Measurements from ENCODE around the gene PRSS53. TPM values are rescaled to one million over a fixed set of nuclear protein-coding genes. Genes with fewer than 3 reads are reported as not detected.
A peak's percentile ranks its signal among the peaks of the same experiment; 100 is the strongest.

The PRSS53 gene
- total RNA-seq, 1 experiment from 2014 or later, result 4.4 TPM

DNA sequence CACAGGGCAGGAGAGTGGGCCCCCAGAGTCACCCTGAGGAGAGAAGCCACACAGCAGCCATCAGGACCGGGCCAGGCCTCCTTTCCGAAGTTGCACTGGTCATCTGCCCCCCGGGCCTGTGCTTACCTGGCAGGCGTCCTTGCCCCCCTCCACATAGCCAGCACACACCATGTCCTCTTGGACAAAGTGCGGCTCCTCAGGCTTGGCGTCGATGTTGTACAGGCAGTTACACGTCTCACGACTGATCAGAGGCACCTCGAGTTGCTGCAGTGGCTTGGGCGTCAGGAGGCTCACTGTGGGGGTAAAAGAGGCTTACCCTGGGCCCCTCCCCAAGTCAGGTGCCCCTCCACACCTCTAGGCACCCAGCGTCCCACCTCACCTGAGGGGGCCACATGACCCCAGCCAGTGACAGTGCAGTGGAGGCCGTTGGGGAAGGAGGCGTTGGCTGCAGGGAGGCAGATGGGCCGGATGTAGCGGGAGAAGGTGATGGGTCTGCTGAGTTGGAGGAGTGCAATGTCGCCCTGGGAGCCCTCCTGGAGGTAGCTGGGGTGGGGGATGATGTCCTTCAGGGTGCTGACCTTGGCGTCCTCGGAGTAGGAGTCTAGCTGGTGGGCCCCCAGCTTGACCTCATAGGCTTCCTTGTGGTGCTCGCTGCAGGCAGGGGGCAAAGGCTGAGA is 43.7 kb upstream of the PRSS53 start:
- Mint-ChIP-seq H3K36me3 (ENCODE audit: insufficient read depth, unreplicated experiment) (peaks cover 24% of the 10 kb centered on the region), H3K27ac (ENCODE audit: low read depth, unreplicated experiment) (no peak overlapping the region), H3K27me3 (ENCODE audit: insufficient read depth, unreplicated experiment) (no peaks in the 10 kb centered on the region), H3K4me1 (ENCODE audit: insufficient read depth, unreplicated experiment) (peaks cover 19% of the 10 kb centered on the region), H3K9me3 (ENCODE audit: unreplicated experiment) (no peaks in the 10 kb centered on the region), H3K4me3 (ENCODE audit: unreplicated experiment) (no peak overlapping the region)
- DNase-seq (ENCODE audit: unreplicated experiment), result no peak
- CTCF ChIA-PET, result interaction anchor here (1.1 to 1.2 kb wide), 2 partner anchors 9 to 10 kb away, joined by 3 to 4 read pairs; no protein-coding TSS in a partner anchor
- TF ChIP-seq, protein P1, sequence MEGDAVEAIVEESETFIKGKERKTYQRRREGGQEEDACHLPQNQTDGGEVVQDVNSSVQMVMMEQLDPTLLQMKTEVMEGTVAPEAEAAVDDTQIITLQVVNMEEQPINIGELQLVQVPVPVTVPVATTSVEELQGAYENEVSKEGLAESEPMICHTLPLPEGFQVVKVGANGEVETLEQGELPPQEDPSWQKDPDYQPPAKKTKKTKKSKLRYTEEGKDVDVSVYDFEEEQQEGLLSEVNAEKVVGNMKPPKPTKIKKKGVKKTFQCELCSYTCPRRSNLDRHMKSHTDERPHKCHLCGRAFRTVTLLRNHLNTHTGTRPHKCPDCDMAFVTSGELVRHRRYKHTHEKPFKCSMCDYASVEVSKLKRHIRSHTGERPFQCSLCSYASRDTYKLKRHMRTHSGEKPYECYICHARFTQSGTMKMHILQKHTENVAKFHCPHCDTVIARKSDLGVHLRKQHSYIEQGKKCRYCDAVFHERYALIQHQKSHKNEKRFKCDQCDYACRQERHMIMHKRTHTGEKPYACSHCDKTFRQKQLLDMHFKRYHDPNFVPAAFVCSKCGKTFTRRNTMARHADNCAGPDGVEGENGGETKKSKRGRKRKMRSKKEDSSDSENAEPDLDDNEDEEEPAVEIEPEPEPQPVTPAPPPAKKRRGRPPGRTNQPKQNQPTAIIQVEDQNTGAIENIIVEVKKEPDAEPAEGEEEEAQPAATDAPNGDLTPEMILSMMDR (IDR thresholded peaks at IDR 0.05; ENCODE audit: unreplicated experiment), result no peak
- BruUV-seq (replicated peaks), result no TSS peak
- intact Hi-C loops (cut with micrococcal nuclease), result no loop called here
- POLR2A ChIA-PET, result interaction anchor here (1.0 to 12.0 kb wide), 3 partner anchors 9 to 47 kb away, joined by 3 to 201 read pairs (median 20); partner anchors contain the start of genes FUS and KAT8

GRCh38 chr16:31131841-31132271 is 43.1 kb upstream of the PRSS53 start:
- Mint-ChIP-seq H3K4me3 (ENCODE audit: unreplicated experiment) (no peak overlapping the region), H3K27me3 (ENCODE audit: insufficient read depth, unreplicated experiment) (no peaks in the 10 kb centered on the region), H3K27ac (ENCODE audit: low read depth, unreplicated experiment) (no peak overlapping the region), H3K4me1 (ENCODE audit: insufficient read depth, unreplicated experiment) (peaks cover 19% of the 10 kb centered on the region), H3K36me3 (ENCODE audit: insufficient read depth, unreplicated experiment) (peaks cover 26% of the 10 kb centered on the region), H3K9me3 (ENCODE audit: unreplicated experiment) (no peaks in the 10 kb centered on the region)
- TF ChIP-seq, protein P1 (IDR thresholded peaks at IDR 0.05; ENCODE audit: unreplicated experiment), result no peak
- ChIA-PET CTCF (interaction anchor here (1.2 kb wide), 1 partner anchor 10 kb away, joined by 4 read pairs; no protein-coding TSS in a partner anchor), POLR2A (interaction anchor here (1.3 to 12.0 kb wide), 3 partner anchors 10 to 36 kb away, joined by 6 to 201 read pairs (median 7); partner anchors contain the start of gene KAT8)
- DNase-seq (ENCODE audit: unreplicated experiment), result no peak
- intact Hi-C loops (cut with micrococcal nuclease), result no loop called here
- no TSS peak for BruUV-seq (replicated peaks)

- CTCF ChIA-PET, result interaction anchor here (0.7 to 1.2 kb wide), 2 partner anchors 11 to 23 kb away, joined by 3 to 4 read pairs; partner anchors contain the start of gene BCKDK
- H3K36me3 Mint-ChIP-seq (ENCODE audit: insufficient read depth, unreplicated experiment), result peaks cover 27% of the 10 kb centered on the region
- TF ChIP-seq, protein P1 (IDR thresholded peaks at IDR 0.05; ENCODE audit: unreplicated experiment), result no peak
- no peaks in the 10 kb centered on the region for H3K27me3 Mint-ChIP-seq (ENCODE audit: insufficient read depth, unreplicated experiment)
- H3K4me3 Mint-ChIP-seq (ENCODE audit: unreplicated experiment), result no peak overlapping the region
- BruUV-seq (replicated peaks), result no TSS peak
- intact Hi-C loops (cut with micrococcal nuclease), result no loop called here
- no peak overlapping the region for H3K27ac Mint-ChIP-seq (ENCODE audit: low read depth, unreplicated experiment)
- no peak for DNase-seq (ENCODE audit: unreplicated experiment)
- POLR2A ChIA-PET, result interaction anchor here (1.3 to 12.0 kb wide), 3 partner anchors 11 to 35 kb away, joined by 6 to 201 read pairs (median 7); partner anchors contain the start of gene KAT8
- H3K4me1 Mint-ChIP-seq (ENCODE audit: insufficient read depth, unreplicated experiment), result peaks cover 19% of the 10 kb centered on the region
- H3K9me3 Mint-ChIP-seq (ENCODE audit: unreplicated experiment), result no peaks in the 10 kb centered on the region
These were observed 42.7 kb upstream of the PRSS53 start for GRCh38 chr16:31131416-31131815.

GRCh38 chr16:31130899-31131298 is 42.2 kb upstream of the PRSS53 start:
- H3K27ac Mint-ChIP-seq (ENCODE audit: low read depth, unreplicated experiment), result no peak overlapping the region
- TF ChIP-seq, protein P1 (IDR thresholded peaks at IDR 0.05; ENCODE audit: unreplicated experiment), result no peak
- ChIA-PET CTCF (interaction anchor here (0.5 to 0.8 kb wide), 3 partner anchors 9 to 164 kb away, joined by 3 to 6 read pairs (median 3); partner anchors contain the start of gene BCKDK), POLR2A (interaction anchor here (1.3 to 12.0 kb wide), 3 partner anchors 11 to 35 kb away, joined by 6 to 201 read pairs (median 7); partner anchors contain the start of gene KAT8)
- BruUV-seq (replicated peaks), result no TSS peak
- no peaks in the 10 kb centered on the region for H3K9me3 Mint-ChIP-seq (ENCODE audit: unreplicated experiment)
- H3K36me3 Mint-ChIP-seq (ENCODE audit: insufficient read depth, unreplicated experiment), result peaks cover 32% of the 10 kb centered on the region
- H3K27me3 Mint-ChIP-seq (ENCODE audit: insufficient read depth, unreplicated experiment), result no peaks in the 10 kb centered on the region
- peak; percentile 59 for DNase-seq (ENCODE audit: unreplicated experiment)
- H3K4me1 Mint-ChIP-seq (ENCODE audit: insufficient read depth, unreplicated experiment), result peaks cover 15% of the 10 kb centered on the region
- intact Hi-C loops (cut with micrococcal nuclease), result no loop called here
- H3K4me3 Mint-ChIP-seq (ENCODE audit: unreplicated experiment), result no peak overlapping the region
